Measurements from ENCODE around the gene MAGEH1.
A peak's percentile ranks its signal among the peaks of the same experiment; 100 is the strongest.

MAGEH1 gene

DNA sequence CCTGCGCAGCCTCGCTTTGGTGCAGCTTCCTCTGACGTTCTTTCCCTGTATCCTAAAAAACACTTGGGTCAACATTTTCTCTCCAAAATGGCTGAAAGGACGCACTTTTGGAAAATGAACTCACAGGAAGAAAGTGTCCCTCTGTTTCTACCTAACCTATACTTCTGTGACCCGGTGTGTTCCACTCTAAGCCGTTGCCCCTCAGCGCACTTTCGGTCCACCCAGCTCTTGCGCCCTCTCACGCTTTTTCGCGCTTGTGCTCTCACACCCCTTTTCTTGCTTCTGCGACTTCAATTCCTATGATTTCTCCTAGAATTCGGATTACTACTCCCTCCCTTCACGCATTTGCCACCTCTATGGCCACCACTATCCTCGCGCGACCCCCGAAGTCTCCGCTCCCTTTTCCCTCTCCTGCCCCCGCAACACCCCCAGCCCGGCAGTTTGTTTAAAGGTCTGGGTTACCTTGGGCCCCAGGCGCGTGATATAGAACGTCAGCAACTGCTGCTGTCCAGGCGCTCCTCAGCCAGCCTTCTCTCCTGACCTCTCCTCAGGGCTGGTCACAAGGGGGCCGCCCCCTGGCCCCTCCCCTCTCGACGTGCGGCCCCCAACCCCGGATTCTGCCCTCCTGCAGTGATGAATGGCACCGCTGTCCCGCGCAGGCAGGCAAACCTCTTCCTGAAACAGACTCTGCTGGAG is 37.5 kb downstream of the MAGEH1 start, which contains the start of gene USP51:
TSS of gene USP51 (minus strand) at position 535 of the 696 bp plus-strand sequence. CDS start 909 bp downstream, outside the sequence.
- no peak for DNase-seq (ENCODE audit: low read depth)
- H3K4me3 ChIP-seq (ENCODE audit: low read length) = peak within 1 kb of the TSS; percentile 65
- TF ChIP-seq, protein P1, sequence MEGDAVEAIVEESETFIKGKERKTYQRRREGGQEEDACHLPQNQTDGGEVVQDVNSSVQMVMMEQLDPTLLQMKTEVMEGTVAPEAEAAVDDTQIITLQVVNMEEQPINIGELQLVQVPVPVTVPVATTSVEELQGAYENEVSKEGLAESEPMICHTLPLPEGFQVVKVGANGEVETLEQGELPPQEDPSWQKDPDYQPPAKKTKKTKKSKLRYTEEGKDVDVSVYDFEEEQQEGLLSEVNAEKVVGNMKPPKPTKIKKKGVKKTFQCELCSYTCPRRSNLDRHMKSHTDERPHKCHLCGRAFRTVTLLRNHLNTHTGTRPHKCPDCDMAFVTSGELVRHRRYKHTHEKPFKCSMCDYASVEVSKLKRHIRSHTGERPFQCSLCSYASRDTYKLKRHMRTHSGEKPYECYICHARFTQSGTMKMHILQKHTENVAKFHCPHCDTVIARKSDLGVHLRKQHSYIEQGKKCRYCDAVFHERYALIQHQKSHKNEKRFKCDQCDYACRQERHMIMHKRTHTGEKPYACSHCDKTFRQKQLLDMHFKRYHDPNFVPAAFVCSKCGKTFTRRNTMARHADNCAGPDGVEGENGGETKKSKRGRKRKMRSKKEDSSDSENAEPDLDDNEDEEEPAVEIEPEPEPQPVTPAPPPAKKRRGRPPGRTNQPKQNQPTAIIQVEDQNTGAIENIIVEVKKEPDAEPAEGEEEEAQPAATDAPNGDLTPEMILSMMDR (IDR thresholded peaks at IDR 0.05; ENCODE audit: insufficient read depth, low read depth, low read length, missing control alignments) = no peak

DNA sequence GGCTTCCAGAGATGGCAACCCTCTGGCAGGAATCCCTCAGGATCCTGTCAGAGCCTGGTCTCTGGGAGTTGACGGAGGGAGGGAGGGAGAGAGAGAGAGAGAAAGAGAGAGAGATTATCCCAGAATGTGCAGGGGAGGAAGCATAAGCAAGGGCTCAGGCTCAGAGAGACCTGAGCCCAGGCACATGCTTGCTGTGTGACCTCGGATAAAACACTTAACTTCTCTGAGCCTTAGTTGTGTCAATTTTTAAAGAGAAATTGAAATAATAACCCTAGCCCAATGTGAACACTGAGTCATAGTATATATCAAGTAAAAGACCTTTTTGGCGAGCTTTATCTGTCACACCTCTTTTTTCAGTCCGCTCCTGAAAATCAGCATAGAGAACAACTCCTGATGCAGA is 38.2 kb downstream of the MAGEH1 start:
- TF ChIP-seq, protein P1 (IDR thresholded peaks at IDR 0.05; ENCODE audit: insufficient read depth, low read depth, low read length, missing control alignments) = no peak
- H3K4me3 ChIP-seq (ENCODE audit: low read length) = peak overlapping the region; percentile 65
- DNase-seq (ENCODE audit: low read depth) = no peak

DNA sequence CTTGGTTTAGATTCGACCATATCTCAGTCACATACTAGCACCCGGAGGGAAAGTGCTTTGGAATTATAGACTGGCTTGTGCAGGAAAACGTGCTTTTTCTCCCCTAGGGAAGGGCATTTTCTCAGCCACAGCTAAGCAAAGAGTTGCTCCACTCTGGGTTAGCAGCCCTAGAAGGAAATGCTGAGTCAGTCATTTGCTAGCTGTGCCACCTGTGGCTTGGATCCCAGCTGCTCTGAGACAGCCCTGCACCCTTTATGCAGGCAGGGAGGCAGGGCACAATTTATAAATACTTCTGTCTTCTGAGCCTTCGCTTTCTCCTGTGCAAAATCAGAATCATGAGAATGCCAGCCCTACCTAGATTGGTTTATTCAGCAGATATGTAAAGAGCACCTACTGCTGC is 39.0 kb downstream of the MAGEH1 start:
- H3K4me3 ChIP-seq (ENCODE audit: low read length) = no peak overlapping the region
- no peak for DNase-seq (ENCODE audit: low read depth)
- TF ChIP-seq, protein P1 (IDR thresholded peaks at IDR 0.05; ENCODE audit: insufficient read depth, low read depth, low read length, missing control alignments) = no peak
